A549 (cell line): Measurements from ENCODE around the gene PCED1B. TPM values are rescaled to one million over a fixed set of nuclear protein-coding genes. Genes with fewer than 3 reads are reported as not detected.

Experiments
- ATAC-seq, 2 experiments: fragments of 200-7000 bp in 1 of 2; fragments of >200 bp in 1 of 2; cut with Nextera tagmentation in 1 of 2; cut with Tn5 transposase in 1 of 2; 3 replicates each; pipeline versions ENCODE4 v1.8.0 to v1.9.1; 2018 to 2020; ENCODE audit warnings: mild to moderate bottlenecking in 1 of 2, moderate library complexity in 1 of 2
- CTCF ChIA-PET: fragments of 300-600 bp; sonication (Branson Sonifier 250); formaldehyde crosslinking; extraction: SDS; loops from one replicate; lab custom pipeline; 2021; ENCODE audit warnings: antibody characterized with exemption, inconsistent platforms; lab: Yijun Ruan, JAX
- POLR2A ChIA-PET: fragments of 350-600 bp; formaldehyde crosslinking; extraction: SDS; loops from one replicate; lab custom pipeline; 2021; ENCODE audit warnings: antibody characterized with exemption, inconsistent platforms; lab: Yijun Ruan, JAX
- DNase-seq, 2 experiments: peaks; one replicate each; pipeline versions ENCODE4 v3.0.0 to v3.0.0-alpha.2; 2011 to 2016; ENCODE audit warnings: low read depth in 1 of 2, low spot score in 1 of 2
- FAIRE-seq: peaks from 2 replicates; lab custom pipeline; 2011; peaks lifted over from hg19 to GRCh38; lab: Jason Lieb, UNC
- H3K27ac ChIP-seq, 2 experiments: fragments of >200 bp; sonication (Bioruptor Twin); formaldehyde crosslinking; 3 replicates each; pipeline ENCODE4 v1.5.1; 2016 to 2017
- H3K4me1 ChIP-seq: fragments of >200 bp; sonication (Bioruptor Twin); formaldehyde crosslinking; 3 replicates; pipeline ENCODE4 v1.6.1; 2016
- H3K4me2 ChIP-seq: fragments of >200 bp; sonication (Bioruptor Twin); formaldehyde crosslinking; 3 replicates; pipeline ENCODE4 v1.6.1; 2016
- H3K4me3 ChIP-seq: fragments of >200 bp; sonication (Bioruptor Twin); formaldehyde crosslinking; 3 replicates; pipeline ENCODE4 v1.5.1; 2016
- H3K9me3 ChIP-seq: fragments of >200 bp; sonication (Bioruptor Twin); formaldehyde crosslinking; 3 replicates; pipeline ENCODE4 v1.6.1; 2016
- BCL3 ChIP-seq: fragments of >200 bp; sonication (Bioruptor Twin); formaldehyde crosslinking; IDR thresholded peaks from 3 replicates; pipeline ENCODE4 v1.6.1; 2016
- CEBPB ChIP-seq, 2 experiments: fragments of >200 bp in 1 of 2; sonication (Bioruptor Twin) in 1 of 2; formaldehyde crosslinking in 1 of 2; IDR thresholded peaks; 2 replicates each; pipeline ENCODE4 v1.6.1; 2012 to 2016
- EP300 ChIP-seq, 2 experiments: fragments of >200 bp; sonication (Bioruptor Twin); formaldehyde crosslinking; IDR thresholded peaks; 2 replicates in 1 of 2; 3 replicates in 1 of 2; pipeline ENCODE4 v1.6.1; 2016 to 2017
- ESRRA ChIP-seq: fragments of 150-350 bp; IDR thresholded peaks from 2 replicates; pipeline ENCODE4 v1.6.1; 2014; ENCODE audit warnings: mild to moderate bottlenecking, low read length, borderline replicate concordance
- FOSB ChIP-seq: fragments of 250-450 bp; sonication (Bioruptor Pico); IDR thresholded peaks from 2 replicates; pipeline ENCODE4 v1.5.0; 2020; ENCODE audit warnings: mild to moderate bottlenecking, moderate library complexity
- FOSL2 ChIP-seq, 2 experiments: fragments of 450-650 bp in 1 of 2; fragments of >200 bp in 1 of 2; sonication (Bioruptor Twin) in 1 of 2; formaldehyde crosslinking; IDR thresholded peaks; 2 replicates each; pipeline versions ENCODE4 v1.5.0 to v1.6.1; 2016 to 2020; ENCODE audit warnings: mild to moderate bottlenecking in 1 of 2, moderate library complexity in 1 of 2
- FOXS1 ChIP-seq: fragments of 250-450 bp; sonication (Bioruptor Pico); IDR thresholded peaks from 2 replicates; pipeline ENCODE4 v1.5.0; 2020; ENCODE audit warnings: mild to moderate bottlenecking, moderate library complexity
- GATA3 ChIP-seq: IDR thresholded peaks from 2 replicates; pipeline ENCODE4 v1.6.1; 2012; ENCODE audit warnings: borderline replicate concordance
- HDAC2 ChIP-seq: fragments of 200-600 bp; sonication (generic); IDR thresholded peaks from 2 replicates; pipeline ENCODE4 v1.6.1; 2016
- HEYL ChIP-seq: fragments of 250-450 bp; sonication (Bioruptor Pico); IDR thresholded peaks from 2 replicates; pipeline ENCODE4 v1.8.0; 2021; ENCODE audit warnings: mild to moderate bottlenecking, moderate library complexity
- JUN ChIP-seq, 2 experiments: fragments of >200 bp; sonication (Bioruptor Twin); formaldehyde crosslinking; IDR thresholded peaks; 2 replicates in 1 of 2; 3 replicates in 1 of 2; pipeline ENCODE4 v1.6.1; 2016 to 2017
- JUNB ChIP-seq: fragments of >200 bp; sonication (Bioruptor Twin); formaldehyde crosslinking; IDR thresholded peaks from 2 replicates; pipeline ENCODE4 v1.6.1; 2016
- MAFK ChIP-seq: fragments of 450-650 bp; IDR thresholded peaks from 2 replicates; pipeline ENCODE4 v1.6.1; 2014; ENCODE audit not compliant: partially characterized antibody
- NR3C1 ChIP-seq: fragments of >200 bp; sonication (Bioruptor Twin); formaldehyde crosslinking; IDR thresholded peaks from 3 replicates; pipeline ENCODE4 v1.6.1; 2017
- POLR2A ChIP-seq: IDR thresholded peaks from 2 replicates; pipeline ENCODE4 v1.6.1; 2012; ENCODE audit warnings: mild to moderate bottlenecking, low read length
- RAD21 ChIP-seq, 2 experiments: fragments of >200 bp in 1 of 2; sonication (Bioruptor Twin) in 1 of 2; formaldehyde crosslinking in 1 of 2; IDR thresholded peaks in 1 of 2; conservative IDR thresholded peaks in 1 of 2; 2 replicates in 1 of 2; 3 replicates in 1 of 2; pipeline ENCODE4 v1.6.1; 2012 to 2018; ENCODE audit warnings: inconsistent platforms in 1 of 2
- RARB ChIP-seq: fragments of 250-450 bp; sonication (Bioruptor Pico); IDR thresholded peaks from 2 replicates; pipeline ENCODE4 v1.8.0; 2021; ENCODE audit warnings: mild to moderate bottlenecking, moderate library complexity
- RFX5 ChIP-seq: fragments of 450-650 bp; IDR thresholded peaks from 2 replicates; pipeline ENCODE4 v1.7.1; 2014; ENCODE audit warnings: antibody characterized with exemption, mild to moderate bottlenecking, moderate library complexity
- RNF2 ChIP-seq: fragments of 200-600 bp; sonication (generic); IDR thresholded peaks from 2 replicates; pipeline ENCODE4 v1.6.1; 2016; ENCODE audit warnings: low read depth, mild to moderate bottlenecking, antibody characterized with exemption, moderate library complexity, borderline replicate concordance
- SMC3 ChIP-seq: fragments of >200 bp; sonication (Bioruptor Twin); formaldehyde crosslinking; IDR thresholded peaks from 3 replicates; pipeline ENCODE4 v1.6.1; 2018; ENCODE audit warnings: inconsistent platforms
- SREBF2 ChIP-seq: fragments of 450-650 bp; IDR thresholded peaks from 2 replicates; pipeline ENCODE4 v1.6.1; 2014; ENCODE audit warnings: mild to moderate bottlenecking, moderate library complexity
- TFCP2L1 ChIP-seq: fragments of 250-450 bp; sonication (Bioruptor Pico); IDR thresholded peaks from 2 replicates; pipeline ENCODE4 v1.5.0; 2021; ENCODE audit warnings: mild to moderate bottlenecking
- ZSCAN20 ChIP-seq: fragments of 250-450 bp; sonication (Bioruptor Pico); IDR thresholded peaks from 2 replicates; pipeline ENCODE4 v1.8.0; 2022; ENCODE audit warnings: mild to moderate bottlenecking, moderate library complexity
- WGBS: methylation state at CpG from one replicate; pipeline ENCODE4 v1.1.6; 2017; ENCODE audit errors: missing lambda C conversion rate; 5-methylcytosine and 5-hydroxymethylcytosine counted together
- polyA plus RNA-seq, 4 experiments: library from polyadenylated mRNA; depleted of rRNA in 3 of 4; stranded (reverse); fragments of >200 nt; fragmentation: RNase III in 1 of 4; extraction: RNeasy Plus Mini Kit Qiagen cat#74134 plus additional on column Dnase treatment in 1 of 4; gene quantifications; 2 replicates in 3 of 4; 3 replicates in 1 of 4; pipeline ENCODE4 v1.2.3, GENCODE V29; 2011 to 2017
- TF ChIP-seq, protein P1 (sequence below): fragments of >200 bp; sonication (Bioruptor Twin); formaldehyde crosslinking; IDR thresholded peaks from 2 replicates; pipeline ENCODE4 v1.6.1; 2016
- TF ChIP-seq, protein P2 (sequence below): IDR thresholded peaks from 2 replicates; pipeline ENCODE4 v1.6.1; 2012
- TF ChIP-seq, protein P3 (sequence below): IDR thresholded peaks from 2 replicates; pipeline ENCODE4 v1.6.1; 2012

The PCED1B gene
- polyA plus RNA-seq, 2 of the 4 experiments (the other 2 are of a cell fraction) = 74.6 to 108 TPM

- Histone ChIP-seq H3K27ac (peak overlapping the region; percentile 91), H3K4me1 (peaks cover 80% of the 10 kb centered on the region), H3K4me3 (peak overlapping the region; percentile 3; the same call in 1 of the 3 replicates), H3K9me3 (peaks cover 14% of the 10 kb centered on the region), H3K4me2 (peak overlapping the region; percentile 70)
- TF ChIP-seq TFCP2L1 (CRISPR knock-in tag) (no peak), FOSL2 (IDR thresholded peaks at IDR 0.05) (peak; percentile 78), FOSL2 (CRISPR knock-in tag; IDR thresholded peaks at IDR 0.05) (peak; percentile 96), RAD21 (conservative IDR thresholded peaks at IDR 0.05 in 1 of 2, IDR thresholded peaks at IDR 0.05 in 1 of 2) (peak; percentile 39 to 52), BCL3 (peak; percentile 65; the same call in 1 of the 3 replicates), GATA3 (peak; percentile 97), SREBF2 (no peak), HEYL (CRISPR knock-in tag) (no peak), ZSCAN20 (no peak), NR3C1 (no peak), MAFK (peak; percentile 18), RNF2 (no peak), RARB (CRISPR knock-in tag) (0 out of 2 replicates have a peak, but pooled peaks have one; percentile 42), SMC3 (peak; percentile 54; the same call in 2 of the 3 replicates), RFX5 (no peak), HDAC2 (no peak), CEBPB (IDR thresholded peaks at IDR 0.05) (peak in 1 of 2 experiments; percentile 79; a peak in 1 of 4 replicates), JUNB (peak; percentile 96), POLR2A (no peak), EP300 (IDR thresholded peaks at IDR 0.05) (peak; percentile 85 to 89; a peak in 4 of 5 replicates), JUN (IDR thresholded peaks at IDR 0.05) (peak; percentile 76 to 90; a peak in 4 of 5 replicates), ESRRA (no peak), FOXS1 (CRISPR knock-in tag) (peak; percentile 96), FOSB (CRISPR knock-in tag) (peak; percentile 47; the same call in 1 of the 2 replicates)
- TF ChIP-seq, protein P1, sequence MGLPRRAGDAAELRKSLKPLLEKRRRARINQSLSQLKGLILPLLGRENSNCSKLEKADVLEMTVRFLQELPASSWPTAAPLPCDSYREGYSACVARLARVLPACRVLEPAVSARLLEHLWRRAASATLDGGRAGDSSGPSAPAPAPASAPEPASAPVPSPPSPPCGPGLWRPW = no peak
- TF ChIP-seq, protein P2, sequence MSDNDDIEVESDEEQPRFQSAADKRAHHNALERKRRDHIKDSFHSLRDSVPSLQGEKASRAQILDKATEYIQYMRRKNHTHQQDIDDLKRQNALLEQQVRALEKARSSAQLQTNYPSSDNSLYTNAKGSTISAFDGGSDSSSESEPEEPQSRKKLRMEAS = peak; percentile 86
- TF ChIP-seq, protein P3, sequence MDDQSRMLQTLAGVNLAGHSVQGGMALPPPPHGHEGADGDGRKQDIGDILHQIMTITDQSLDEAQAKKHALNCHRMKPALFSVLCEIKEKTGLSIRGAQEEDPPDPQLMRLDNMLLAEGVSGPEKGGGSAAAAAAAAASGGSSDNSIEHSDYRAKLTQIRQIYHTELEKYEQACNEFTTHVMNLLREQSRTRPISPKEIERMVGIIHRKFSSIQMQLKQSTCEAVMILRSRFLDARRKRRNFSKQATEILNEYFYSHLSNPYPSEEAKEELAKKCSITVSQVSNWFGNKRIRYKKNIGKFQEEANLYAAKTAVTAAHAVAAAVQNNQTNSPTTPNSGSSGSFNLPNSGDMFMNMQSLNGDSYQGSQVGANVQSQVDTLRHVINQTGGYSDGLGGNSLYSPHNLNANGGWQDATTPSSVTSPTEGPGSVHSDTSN = peak; percentile 60; the same call in 1 of the 2 replicates
- ChIA-PET POLR2A (interaction anchor here (0.8 to 4.6 kb wide), 16 partner anchors 10 to 302 kb away, joined by 3 to 59 read pairs (median 7); partner anchors contain the start of genes AMIGO2 and PCED1B), CTCF (interaction anchor here (0.6 to 2.3 kb wide), 13 partner anchors 9 to 307 kb away, joined by 3 to 17 read pairs (median 3); partner anchors contain the start of genes AMIGO2 and PCED1B)
- WGBS = 0% methylated on average over 3 of the region's 3 CpGs
- ATAC-seq (peak; percentile 77 to 90), FAIRE-seq (peak; percentile 94), DNase-seq (peak in 1 of 2 experiments; percentile 91)
These were observed 16.2 kb downstream of the PCED1B start for GRCh38 chr12:47095446-47096236.
